WTC11 (cell line): Measurements from ENCODE around the gene DEPDC5. TPM values are rescaled to one million over a fixed set of nuclear protein-coding genes. Genes with fewer than 3 reads are reported as not detected.

Source experiments
- ATAC-seq: fragments of 200-7000 bp; cut with Tn5 transposase; 2 replicates; pipeline ENCODE4 v1.10.0; 2021; ENCODE audit warnings: mild to moderate bottlenecking, moderate library complexity
- CTCF ChIA-PET: fragments of 300-600 bp; sonication (Branson Sonifier 250); formaldehyde crosslinking; loops from one replicate; lab custom pipeline; 2021; ENCODE audit warnings: antibody characterized with exemption; lab: Charles Lee
- POLR2A ChIA-PET: fragments of 350-600 bp; sonication (Branson Sonifier 250); formaldehyde crosslinking; loops from one replicate; lab custom pipeline; 2021; ENCODE audit warnings: antibody characterized with exemption; lab: Charles Lee
- DNase-seq: peaks from one replicate; pipeline ENCODE4 v3.0.0; 2021; ENCODE audit warnings: low spot score
- H3K27ac Mint-ChIP-seq: 2 replicates; pipeline ENCODE4 v1.8.0; 2021; ENCODE audit warnings: mixed read lengths
- H3K27me3 Mint-ChIP-seq: 2 replicates; pipeline ENCODE4 v1.8.0; 2021; ENCODE audit warnings: low read depth, mild to moderate bottlenecking, moderate library complexity, mixed read lengths
- H3K36me3 Mint-ChIP-seq: 2 replicates; pipeline ENCODE4 v1.8.0; 2021; ENCODE audit warnings: mixed read lengths
- H3K4me1 Mint-ChIP-seq: 2 replicates; pipeline ENCODE4 v1.8.0; 2022; ENCODE audit warnings: mixed read lengths
- H3K4me3 Mint-ChIP-seq: 2 replicates; pipeline ENCODE4 v1.8.0; 2021; ENCODE audit warnings: mild to moderate bottlenecking, moderate library complexity, mixed read lengths
- H3K9me3 Mint-ChIP-seq: 2 replicates; pipeline ENCODE4 v1.8.0; 2021; ENCODE audit warnings: mixed read lengths
- AFF4 ChIP-seq: sonication (generic); formaldehyde crosslinking; IDR thresholded peaks from 2 replicates; pipeline ENCODE4 v1.8.1; 2023; ENCODE audit warnings: mild to moderate bottlenecking, missing genetic modification reagents, borderline replicate concordance
- CDX4 ChIP-seq: fragments of 250-450 bp; sonication (Bioruptor Pico); IDR thresholded peaks from 2 replicates; pipeline ENCODE4 v1.9.0; 2021; ENCODE audit warnings: moderate library complexity, mild to moderate bottlenecking, inconsistent platforms, borderline replicate concordance
- CREM ChIP-seq: sonication (generic); formaldehyde crosslinking; IDR thresholded peaks from 2 replicates; pipeline ENCODE4 v1.8.1; 2022; ENCODE audit warnings: mild to moderate bottlenecking, missing genetic modification reagents, moderate library complexity
- FOXK1 ChIP-seq: sonication (generic); formaldehyde crosslinking; IDR thresholded peaks from 2 replicates; pipeline ENCODE4 v1.8.0; 2022; ENCODE audit warnings: mild to moderate bottlenecking, moderate library complexity, missing genetic modification reagents
- MYBL2 ChIP-seq: sonication (generic); formaldehyde crosslinking; IDR thresholded peaks from 2 replicates; pipeline ENCODE4 v1.8.1; 2023; ENCODE audit warnings: mild to moderate bottlenecking, moderate library complexity, missing genetic modification reagents
- NFYB ChIP-seq: sonication (generic); formaldehyde crosslinking; conservative IDR thresholded peaks from 2 replicates; pipeline ENCODE4 v1.8.0; 2022; ENCODE audit warnings: low read depth, missing genetic modification reagents
- PRDM15 ChIP-seq: sonication (generic); formaldehyde crosslinking; IDR thresholded peaks from 2 replicates; pipeline ENCODE4 v1.8.0; 2022; ENCODE audit warnings: missing genetic modification reagents
- PRRX2 ChIP-seq: fragments of 250-450 bp; sonication (Bioruptor Pico); IDR thresholded peaks from 2 replicates; pipeline ENCODE4 v1.8.0; 2021; ENCODE audit warnings: mild to moderate bottlenecking
- SMAD3 ChIP-seq: sonication (generic); formaldehyde crosslinking; IDR thresholded peaks from 2 replicates; pipeline ENCODE4 v1.8.0; 2022; ENCODE audit warnings: missing genetic modification reagents, mild to moderate bottlenecking, borderline replicate concordance
- TEAD4 ChIP-seq: sonication (generic); formaldehyde crosslinking; IDR thresholded peaks from 2 replicates; pipeline ENCODE4 v1.8.0; 2022; ENCODE audit warnings: mild to moderate bottlenecking, missing genetic modification reagents
- ZNF138 ChIP-seq: sonication (generic); formaldehyde crosslinking; conservative IDR thresholded peaks from 2 replicates; pipeline ENCODE4 v1.8.1; 2022; ENCODE audit warnings: mild to moderate bottlenecking, moderate library complexity, missing genetic modification reagents
- ZNF219 ChIP-seq: sonication (generic); formaldehyde crosslinking; IDR thresholded peaks from 2 replicates; pipeline ENCODE4 v1.8.0; 2023; ENCODE audit warnings: missing genetic modification reagents, mild to moderate bottlenecking, borderline replicate concordance
- ZNF232 ChIP-seq: sonication (generic); formaldehyde crosslinking; IDR thresholded peaks from 2 replicates; pipeline ENCODE4 v1.8.0; 2022; ENCODE audit warnings: mild to moderate bottlenecking, missing genetic modification reagents
- total RNA-seq: library from RNA; stranded (reverse); gene quantifications from 3 replicates; pipeline ENCODE4 v1.2.3, GENCODE V29; 2021
- TF ChIP-seq, protein P1 (sequence below): fragments of 250-450 bp; sonication (Bioruptor Pico); conservative IDR thresholded peaks from 2 replicates; pipeline ENCODE4 v1.9.0; 2021; ENCODE audit warnings: mild to moderate bottlenecking
- TF ChIP-seq, protein P2 (sequence below): fragments of 250-450 bp; sonication (Bioruptor Pico); IDR thresholded peaks from 2 replicates; pipeline ENCODE4 v1.9.0; 2021; ENCODE audit warnings: mild to moderate bottlenecking, borderline replicate concordance

The DEPDC5 gene
- total RNA-seq, 1 experiment from 2014 or later: 40.5 TPM

- H3K27ac Mint-ChIP-seq: no peak overlapping the region
- H3K4me3 Mint-ChIP-seq: no peak overlapping the region
- no peak for ATAC-seq
- peaks cover 12% of the 10 kb centered on the region for H3K36me3 Mint-ChIP-seq
- no peaks in the 10 kb centered on the region for H3K9me3 Mint-ChIP-seq
- POLR2A ChIA-PET: no interaction called here
- H3K27me3 Mint-ChIP-seq: no peaks in the 10 kb centered on the region
- TF ChIP-seq CREM (CRISPR knock-in tag) (no peak), PRDM15 (CRISPR knock-in tag) (no peak), NFYB (CRISPR knock-in tag) (no peak), CDX4 (CRISPR knock-in tag) (no peak), TEAD4 (CRISPR knock-in tag) (no peak), PRRX2 (CRISPR knock-in tag) (no peak), MYBL2 (CRISPR knock-in tag) (no peak), ZNF219 (CRISPR knock-in tag) (no peak)
- TF ChIP-seq, protein P1, sequence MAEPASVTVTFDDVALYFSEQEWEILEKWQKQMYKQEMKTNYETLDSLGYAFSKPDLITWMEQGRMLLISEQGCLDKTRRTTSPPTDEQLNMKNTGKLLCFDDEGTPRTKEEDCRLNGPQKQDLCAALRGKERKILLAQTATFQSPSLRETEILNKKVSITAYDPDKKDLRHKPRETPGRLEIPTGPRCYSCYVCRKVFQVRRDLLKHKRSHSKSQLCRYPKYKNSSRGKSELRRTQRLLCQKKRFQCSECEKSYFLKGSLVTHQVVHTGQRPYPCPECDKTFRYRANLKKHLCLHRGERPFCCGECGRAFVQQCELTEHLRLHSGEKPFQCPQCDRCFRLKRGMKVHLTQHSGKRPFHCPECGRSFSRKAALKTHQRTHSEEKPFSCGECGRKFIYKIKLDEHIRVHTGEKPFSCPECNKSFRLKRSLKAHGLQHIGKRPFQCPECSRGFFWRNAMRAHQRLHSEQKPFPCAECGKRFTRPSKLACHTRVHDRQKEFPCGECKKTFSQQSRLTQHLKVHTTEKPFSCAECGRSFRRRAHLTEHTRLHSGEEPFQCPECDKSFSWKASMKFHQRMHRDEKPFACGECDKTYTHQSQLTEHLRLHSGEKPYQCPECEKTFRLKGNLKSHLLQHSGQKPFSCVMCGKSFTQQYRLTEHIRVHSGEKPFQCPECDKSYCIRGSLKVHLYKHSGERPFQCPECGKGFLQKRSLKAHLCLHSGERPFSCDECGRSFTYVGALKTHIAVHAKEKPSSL (CRISPR knock-in tag): no peak
- TF ChIP-seq, all 79 proteins: peak for 0
- DNase-seq: no peak
- H3K4me1 Mint-ChIP-seq: no peaks in the 10 kb centered on the region
- CTCF ChIA-PET: no interaction called here
Measured at GRCh38 chr22:31838917-31839316, 85.1 kb downstream of the DEPDC5 start.

DNA sequence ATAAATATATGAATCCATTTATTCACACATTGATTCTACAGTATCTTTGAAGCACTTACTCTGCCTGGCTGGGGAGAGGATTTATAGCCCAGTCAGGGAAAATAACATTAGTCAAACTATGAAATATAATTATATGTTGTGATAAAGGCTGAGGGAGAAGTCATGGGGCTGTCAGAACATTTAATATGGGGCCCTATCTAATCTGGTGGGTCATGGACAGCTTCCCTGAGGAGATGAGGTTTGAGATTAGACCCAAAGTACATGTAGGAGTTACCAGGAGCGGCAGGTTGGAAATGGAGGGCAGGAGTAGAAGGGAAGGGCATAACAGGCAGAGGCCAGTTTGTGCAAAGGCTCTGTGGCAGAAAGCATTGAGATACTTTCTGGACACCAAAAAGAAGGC lies 86.2 kb downstream of the DEPDC5 start:
- ATAC-seq: no peak
- ChIA-PET CTCF (interaction anchor here (0.6 kb wide), 1 partner anchor 87 kb away, joined by 3 read pairs; the partner anchor contains the start of gene DEPDC5), POLR2A (no interaction called here)
- H3K4me3 Mint-ChIP-seq: no peak overlapping the region
- no peaks in the 10 kb centered on the region for H3K27me3 Mint-ChIP-seq
- H3K27ac Mint-ChIP-seq: no peak overlapping the region
- no peaks in the 10 kb centered on the region for H3K9me3 Mint-ChIP-seq
- H3K4me1 Mint-ChIP-seq: no peaks in the 10 kb centered on the region
- no peak for DNase-seq
- peaks cover 18% of the 10 kb centered on the region for H3K36me3 Mint-ChIP-seq
- TF ChIP-seq ZNF232: no peak
- no peak for TF ChIP-seq SMAD3 (CRISPR knock-in tag)
- TF ChIP-seq FOXK1 (CRISPR knock-in tag): no peak
- TF ChIP-seq, protein P2, sequence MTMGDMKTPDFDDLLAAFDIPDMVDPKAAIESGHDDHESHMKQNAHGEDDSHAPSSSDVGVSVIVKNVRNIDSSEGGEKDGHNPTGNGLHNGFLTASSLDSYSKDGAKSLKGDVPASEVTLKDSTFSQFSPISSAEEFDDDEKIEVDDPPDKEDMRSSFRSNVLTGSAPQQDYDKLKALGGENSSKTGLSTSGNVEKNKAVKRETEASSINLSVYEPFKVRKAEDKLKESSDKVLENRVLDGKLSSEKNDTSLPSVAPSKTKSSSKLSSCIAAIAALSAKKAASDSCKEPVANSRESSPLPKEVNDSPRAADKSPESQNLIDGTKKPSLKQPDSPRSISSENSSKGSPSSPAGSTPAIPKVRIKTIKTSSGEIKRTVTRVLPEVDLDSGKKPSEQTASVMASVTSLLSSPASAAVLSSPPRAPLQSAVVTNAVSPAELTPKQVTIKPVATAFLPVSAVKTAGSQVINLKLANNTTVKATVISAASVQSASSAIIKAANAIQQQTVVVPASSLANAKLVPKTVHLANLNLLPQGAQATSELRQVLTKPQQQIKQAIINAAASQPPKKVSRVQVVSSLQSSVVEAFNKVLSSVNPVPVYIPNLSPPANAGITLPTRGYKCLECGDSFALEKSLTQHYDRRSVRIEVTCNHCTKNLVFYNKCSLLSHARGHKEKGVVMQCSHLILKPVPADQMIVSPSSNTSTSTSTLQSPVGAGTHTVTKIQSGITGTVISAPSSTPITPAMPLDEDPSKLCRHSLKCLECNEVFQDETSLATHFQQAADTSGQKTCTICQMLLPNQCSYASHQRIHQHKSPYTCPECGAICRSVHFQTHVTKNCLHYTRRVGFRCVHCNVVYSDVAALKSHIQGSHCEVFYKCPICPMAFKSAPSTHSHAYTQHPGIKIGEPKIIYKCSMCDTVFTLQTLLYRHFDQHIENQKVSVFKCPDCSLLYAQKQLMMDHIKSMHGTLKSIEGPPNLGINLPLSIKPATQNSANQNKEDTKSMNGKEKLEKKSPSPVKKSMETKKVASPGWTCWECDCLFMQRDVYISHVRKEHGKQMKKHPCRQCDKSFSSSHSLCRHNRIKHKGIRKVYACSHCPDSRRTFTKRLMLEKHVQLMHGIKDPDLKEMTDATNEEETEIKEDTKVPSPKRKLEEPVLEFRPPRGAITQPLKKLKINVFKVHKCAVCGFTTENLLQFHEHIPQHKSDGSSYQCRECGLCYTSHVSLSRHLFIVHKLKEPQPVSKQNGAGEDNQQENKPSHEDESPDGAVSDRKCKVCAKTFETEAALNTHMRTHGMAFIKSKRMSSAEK (CRISPR knock-in tag): no peak
- TF ChIP-seq ZNF138 (CRISPR knock-in tag): no peak
- no peak for TF ChIP-seq PRDM15 (CRISPR knock-in tag)
- no peak for TF ChIP-seq AFF4 (CRISPR knock-in tag)
